Adrenal gland (tissue), 5 donors: ENCODE measurements around the gene TANK.

Experiments used
- POLR2A ChIP-seq, 2 donors: fragments of 450-650 bp; IDR thresholded peaks; one replicate each; pipeline ENCODE4 v1.6.1; 2017; ENCODE audit warnings: antibody characterized with exemption in 2 of 2, mild to moderate bottlenecking in 2 of 2, moderate library complexity in 1 of 2
- TF ChIP-seq, protein P1 (sequence below), 6 experiments: fragments of 450-650 bp in 4 of 6; fragments of 200-600 bp in 2 of 6; sonication (generic) in 1 of 6; IDR thresholded peaks; 1 replicate in 5 of 6; 2 replicates in 1 of 6; pipeline versions ENCODE4 v1.5.1 to v1.8.0; 2016 to 2021; ENCODE audit warnings: antibody characterized with exemption in 6 of 6, mild to moderate bottlenecking in 2 of 6, moderate library complexity in 1 of 6
- donor health status: DM: no; HTN: no; CAD: no.

DNA sequence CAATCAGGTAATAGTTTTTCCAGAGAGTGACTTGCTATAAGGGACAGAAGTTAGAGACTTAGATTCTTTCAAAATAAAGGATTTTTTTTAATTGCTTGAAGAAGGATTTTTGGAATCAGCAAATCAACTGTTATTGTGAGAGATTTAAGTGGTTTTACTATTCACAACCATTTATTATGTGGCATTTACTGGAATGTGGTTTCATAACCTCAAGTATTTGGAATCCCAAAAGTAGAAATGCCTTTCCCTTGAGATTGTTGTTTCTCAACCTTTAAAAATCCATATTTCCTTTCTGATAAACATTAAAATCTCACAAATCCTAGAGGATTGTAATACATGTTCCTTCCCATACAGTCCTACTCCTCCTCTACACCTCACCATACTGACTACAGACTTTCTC lies 5.0 kb downstream of the TANK start:
- TF ChIP-seq, protein P1, sequence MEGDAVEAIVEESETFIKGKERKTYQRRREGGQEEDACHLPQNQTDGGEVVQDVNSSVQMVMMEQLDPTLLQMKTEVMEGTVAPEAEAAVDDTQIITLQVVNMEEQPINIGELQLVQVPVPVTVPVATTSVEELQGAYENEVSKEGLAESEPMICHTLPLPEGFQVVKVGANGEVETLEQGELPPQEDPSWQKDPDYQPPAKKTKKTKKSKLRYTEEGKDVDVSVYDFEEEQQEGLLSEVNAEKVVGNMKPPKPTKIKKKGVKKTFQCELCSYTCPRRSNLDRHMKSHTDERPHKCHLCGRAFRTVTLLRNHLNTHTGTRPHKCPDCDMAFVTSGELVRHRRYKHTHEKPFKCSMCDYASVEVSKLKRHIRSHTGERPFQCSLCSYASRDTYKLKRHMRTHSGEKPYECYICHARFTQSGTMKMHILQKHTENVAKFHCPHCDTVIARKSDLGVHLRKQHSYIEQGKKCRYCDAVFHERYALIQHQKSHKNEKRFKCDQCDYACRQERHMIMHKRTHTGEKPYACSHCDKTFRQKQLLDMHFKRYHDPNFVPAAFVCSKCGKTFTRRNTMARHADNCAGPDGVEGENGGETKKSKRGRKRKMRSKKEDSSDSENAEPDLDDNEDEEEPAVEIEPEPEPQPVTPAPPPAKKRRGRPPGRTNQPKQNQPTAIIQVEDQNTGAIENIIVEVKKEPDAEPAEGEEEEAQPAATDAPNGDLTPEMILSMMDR (IDR thresholded peaks at IDR 0.05): no peak
- no peak for TF ChIP-seq POLR2A (IDR thresholded peaks at IDR 0.05)
